Astrocyte (in vitro differentiated cells and primary cell): ENCODE data around the gene VWA2.
A peak's percentile ranks its signal among the peaks of the same experiment; 100 is the strongest.

Experiments used
- EZH2 ChIP-seq: IDR thresholded peaks from 2 replicates; pipeline ENCODE4 v1.6.1; 2012; ENCODE audit warnings: mild to moderate bottlenecking, low read length, inconsistent platforms; ENCODE audit not compliant: insufficient read depth
- TF ChIP-seq, protein P1 (sequence below): IDR thresholded peaks from 2 replicates; pipeline ENCODE4 v1.5.1; 2011; ENCODE audit warnings: low read depth, mild to moderate bottlenecking, inconsistent platforms, low read length, moderate library complexity; ENCODE audit not compliant: insufficient read depth

DNA sequence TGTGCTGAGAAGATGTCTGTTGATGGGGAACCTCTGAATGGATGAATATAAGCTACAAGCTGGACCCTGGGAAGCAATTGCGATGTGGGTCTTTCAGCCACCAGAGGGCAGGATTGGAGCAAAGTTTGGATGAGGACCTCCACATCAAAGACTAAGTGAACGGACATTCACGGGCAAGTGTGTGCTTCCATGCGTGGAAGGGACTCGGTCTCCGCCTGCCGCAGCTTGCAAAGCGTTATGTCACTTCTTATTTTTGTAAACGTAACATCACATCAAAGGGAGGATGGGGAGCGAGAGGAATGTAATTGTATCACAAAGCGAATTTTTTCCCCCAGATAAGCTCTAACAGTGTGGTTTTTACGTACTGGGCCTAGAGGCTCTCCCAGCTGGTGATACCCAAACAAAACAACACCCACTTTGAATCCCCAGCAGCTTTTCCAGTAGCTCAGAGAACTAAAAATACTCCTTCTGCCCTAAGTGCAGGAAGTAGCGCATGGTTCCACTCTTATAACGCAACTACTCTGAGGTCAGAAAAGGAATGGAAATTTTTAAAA lies 65.0 kb downstream of the VWA2 start:
- TF ChIP-seq, protein P1, sequence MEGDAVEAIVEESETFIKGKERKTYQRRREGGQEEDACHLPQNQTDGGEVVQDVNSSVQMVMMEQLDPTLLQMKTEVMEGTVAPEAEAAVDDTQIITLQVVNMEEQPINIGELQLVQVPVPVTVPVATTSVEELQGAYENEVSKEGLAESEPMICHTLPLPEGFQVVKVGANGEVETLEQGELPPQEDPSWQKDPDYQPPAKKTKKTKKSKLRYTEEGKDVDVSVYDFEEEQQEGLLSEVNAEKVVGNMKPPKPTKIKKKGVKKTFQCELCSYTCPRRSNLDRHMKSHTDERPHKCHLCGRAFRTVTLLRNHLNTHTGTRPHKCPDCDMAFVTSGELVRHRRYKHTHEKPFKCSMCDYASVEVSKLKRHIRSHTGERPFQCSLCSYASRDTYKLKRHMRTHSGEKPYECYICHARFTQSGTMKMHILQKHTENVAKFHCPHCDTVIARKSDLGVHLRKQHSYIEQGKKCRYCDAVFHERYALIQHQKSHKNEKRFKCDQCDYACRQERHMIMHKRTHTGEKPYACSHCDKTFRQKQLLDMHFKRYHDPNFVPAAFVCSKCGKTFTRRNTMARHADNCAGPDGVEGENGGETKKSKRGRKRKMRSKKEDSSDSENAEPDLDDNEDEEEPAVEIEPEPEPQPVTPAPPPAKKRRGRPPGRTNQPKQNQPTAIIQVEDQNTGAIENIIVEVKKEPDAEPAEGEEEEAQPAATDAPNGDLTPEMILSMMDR = peak; percentile 88
- TF ChIP-seq EZH2 = no peak
